C4-2B (cell line): ENCODE results near the gene RCAN1.

Experiments used
- ZFX ChIP-seq: fragments of 450-650 bp; IDR thresholded peaks from 2 replicates; pipeline ENCODE4 v1.6.1; 2017
- TF ChIP-seq, protein P1 (sequence below): fragments of 450-650 bp; conservative IDR thresholded peaks from 2 replicates; pipeline ENCODE4 v1.5.1; 2017; ENCODE audit warnings: mild to moderate bottlenecking

DNA sequence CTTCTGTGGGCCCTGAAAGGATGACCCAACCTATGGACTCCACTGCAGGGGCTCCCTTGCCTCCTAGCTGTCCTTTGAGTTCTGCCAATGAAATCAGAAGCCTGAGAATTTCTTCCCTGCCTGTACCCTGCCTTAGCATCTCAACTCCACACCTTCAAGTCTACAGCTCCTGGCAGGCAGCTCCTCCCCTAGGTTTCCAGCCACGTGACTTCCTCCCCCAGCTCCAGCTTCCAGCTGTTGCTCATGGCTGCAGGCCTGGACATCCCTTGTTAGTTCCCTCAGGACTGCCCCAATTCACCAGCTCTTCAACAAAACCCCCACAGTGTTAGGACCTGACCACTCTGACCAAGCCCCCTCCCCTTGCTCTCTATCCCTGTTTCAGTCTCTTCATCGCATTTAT is 2.4 kb downstream of the RCAN1 start:
- TF ChIP-seq, protein P1, sequence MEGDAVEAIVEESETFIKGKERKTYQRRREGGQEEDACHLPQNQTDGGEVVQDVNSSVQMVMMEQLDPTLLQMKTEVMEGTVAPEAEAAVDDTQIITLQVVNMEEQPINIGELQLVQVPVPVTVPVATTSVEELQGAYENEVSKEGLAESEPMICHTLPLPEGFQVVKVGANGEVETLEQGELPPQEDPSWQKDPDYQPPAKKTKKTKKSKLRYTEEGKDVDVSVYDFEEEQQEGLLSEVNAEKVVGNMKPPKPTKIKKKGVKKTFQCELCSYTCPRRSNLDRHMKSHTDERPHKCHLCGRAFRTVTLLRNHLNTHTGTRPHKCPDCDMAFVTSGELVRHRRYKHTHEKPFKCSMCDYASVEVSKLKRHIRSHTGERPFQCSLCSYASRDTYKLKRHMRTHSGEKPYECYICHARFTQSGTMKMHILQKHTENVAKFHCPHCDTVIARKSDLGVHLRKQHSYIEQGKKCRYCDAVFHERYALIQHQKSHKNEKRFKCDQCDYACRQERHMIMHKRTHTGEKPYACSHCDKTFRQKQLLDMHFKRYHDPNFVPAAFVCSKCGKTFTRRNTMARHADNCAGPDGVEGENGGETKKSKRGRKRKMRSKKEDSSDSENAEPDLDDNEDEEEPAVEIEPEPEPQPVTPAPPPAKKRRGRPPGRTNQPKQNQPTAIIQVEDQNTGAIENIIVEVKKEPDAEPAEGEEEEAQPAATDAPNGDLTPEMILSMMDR = no peak
- TF ChIP-seq ZFX = no peak
